Ishikawa (cell line): ENCODE data around the gene P2RY1.

Source experiments
- CEBPB ChIP-seq: IDR thresholded peaks from 2 replicates; pipeline ENCODE4 v1.6.1; 2012
- CREB1 ChIP-seq: IDR thresholded peaks from 2 replicates; pipeline ENCODE4 v1.6.1; 2012; ENCODE audit warnings: low read depth
- EGR1 ChIP-seq: IDR thresholded peaks from 2 replicates; pipeline ENCODE4 v1.6.1; 2012
- EP300 ChIP-seq: IDR thresholded peaks from 2 replicates; pipeline ENCODE4 v1.6.1; 2012; ENCODE audit warnings: borderline replicate concordance
- FOXM1 ChIP-seq: IDR thresholded peaks from 2 replicates; pipeline ENCODE4 v1.6.1; 2012; ENCODE audit warnings: low read depth, borderline replicate concordance
- NFIC ChIP-seq: IDR thresholded peaks from 2 replicates; pipeline ENCODE4 v1.6.1; 2012
- RAD21 ChIP-seq: IDR thresholded peaks from 2 replicates; pipeline ENCODE4 v1.6.1; 2012; ENCODE audit warnings: low read depth
- TAF1 ChIP-seq: IDR thresholded peaks from 2 replicates; pipeline ENCODE4 v1.6.1; 2012; ENCODE audit warnings: low read depth, mild to moderate bottlenecking
- TCF12 ChIP-seq: IDR thresholded peaks from 2 replicates; pipeline ENCODE4 v1.6.1; 2012; ENCODE audit warnings: low read depth
- TEAD4 ChIP-seq: IDR thresholded peaks from 2 replicates; pipeline ENCODE4 v1.6.1; 2012
- USF1 ChIP-seq: IDR thresholded peaks from 2 replicates; pipeline ENCODE4 v1.6.1; 2012
- YY1 ChIP-seq: IDR thresholded peaks from 2 replicates; pipeline ENCODE4 v1.6.1; 2012; ENCODE audit warnings: low read depth
- ZBTB7A ChIP-seq: IDR thresholded peaks from 2 replicates; pipeline ENCODE4 v1.6.1; 2012; ENCODE audit warnings: low read depth
- TF ChIP-seq, protein P1 (sequence below): IDR thresholded peaks from 2 replicates; pipeline ENCODE4 v1.6.1; 2012
- TF ChIP-seq, protein P2 (sequence below): IDR thresholded peaks from 2 replicates; pipeline ENCODE4 v1.6.1; 2012; ENCODE audit warnings: low read depth, mild to moderate bottlenecking

The P2RY1 gene

GRCh38 chr3:152865668-152866245 is 30.8 kb downstream of the P2RY1 start:
- TF ChIP-seq, protein P1, sequence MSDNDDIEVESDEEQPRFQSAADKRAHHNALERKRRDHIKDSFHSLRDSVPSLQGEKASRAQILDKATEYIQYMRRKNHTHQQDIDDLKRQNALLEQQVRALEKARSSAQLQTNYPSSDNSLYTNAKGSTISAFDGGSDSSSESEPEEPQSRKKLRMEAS, result no peak
- TF ChIP-seq TCF12 (no peak), CREB1 (no peak), USF1 (no peak), ZBTB7A (no peak), TAF1 (no peak), RAD21 (no peak)
- TF ChIP-seq, protein P2, sequence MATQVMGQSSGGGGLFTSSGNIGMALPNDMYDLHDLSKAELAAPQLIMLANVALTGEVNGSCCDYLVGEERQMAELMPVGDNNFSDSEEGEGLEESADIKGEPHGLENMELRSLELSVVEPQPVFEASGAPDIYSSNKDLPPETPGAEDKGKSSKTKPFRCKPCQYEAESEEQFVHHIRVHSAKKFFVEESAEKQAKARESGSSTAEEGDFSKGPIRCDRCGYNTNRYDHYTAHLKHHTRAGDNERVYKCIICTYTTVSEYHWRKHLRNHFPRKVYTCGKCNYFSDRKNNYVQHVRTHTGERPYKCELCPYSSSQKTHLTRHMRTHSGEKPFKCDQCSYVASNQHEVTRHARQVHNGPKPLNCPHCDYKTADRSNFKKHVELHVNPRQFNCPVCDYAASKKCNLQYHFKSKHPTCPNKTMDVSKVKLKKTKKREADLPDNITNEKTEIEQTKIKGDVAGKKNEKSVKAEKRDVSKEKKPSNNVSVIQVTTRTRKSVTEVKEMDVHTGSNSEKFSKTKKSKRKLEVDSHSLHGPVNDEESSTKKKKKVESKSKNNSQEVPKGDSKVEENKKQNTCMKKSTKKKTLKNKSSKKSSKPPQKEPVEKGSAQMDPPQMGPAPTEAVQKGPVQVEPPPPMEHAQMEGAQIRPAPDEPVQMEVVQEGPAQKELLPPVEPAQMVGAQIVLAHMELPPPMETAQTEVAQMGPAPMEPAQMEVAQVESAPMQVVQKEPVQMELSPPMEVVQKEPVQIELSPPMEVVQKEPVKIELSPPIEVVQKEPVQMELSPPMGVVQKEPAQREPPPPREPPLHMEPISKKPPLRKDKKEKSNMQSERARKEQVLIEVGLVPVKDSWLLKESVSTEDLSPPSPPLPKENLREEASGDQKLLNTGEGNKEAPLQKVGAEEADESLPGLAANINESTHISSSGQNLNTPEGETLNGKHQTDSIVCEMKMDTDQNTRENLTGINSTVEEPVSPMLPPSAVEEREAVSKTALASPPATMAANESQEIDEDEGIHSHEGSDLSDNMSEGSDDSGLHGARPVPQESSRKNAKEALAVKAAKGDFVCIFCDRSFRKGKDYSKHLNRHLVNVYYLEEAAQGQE, result no peak

DNA sequence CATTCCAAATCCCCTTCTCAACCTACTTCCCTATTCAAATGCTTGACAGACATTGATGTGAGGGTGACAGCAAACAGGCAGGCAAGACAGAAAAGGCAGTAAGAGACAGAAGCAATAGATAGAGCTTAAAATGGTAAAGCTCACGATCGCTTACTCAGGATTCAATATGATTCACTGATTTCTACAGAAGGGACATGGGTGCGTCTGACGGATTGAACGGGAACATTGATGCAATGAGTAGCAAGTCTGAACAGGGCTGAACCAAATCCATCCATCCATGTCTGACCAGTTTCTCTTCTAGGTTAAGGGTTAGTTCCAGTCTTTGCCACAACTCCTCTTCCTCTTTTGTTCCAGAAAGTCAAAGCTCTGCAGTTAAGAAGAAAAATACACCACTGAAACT is 35.1 kb downstream of the P2RY1 start:
- TF ChIP-seq CREB1 (no peak), ZBTB7A (no peak), TAF1 (no peak), RAD21 (no peak), USF1 (no peak), EGR1 (no peak), NFIC (no peak), TCF12 (no peak), YY1 (no peak), EP300 (no peak), FOXM1 (no peak), CEBPB (no peak), TEAD4 (no peak)
- TF ChIP-seq, protein P2, result no peak
- TF ChIP-seq, protein P1, result no peak

GRCh38 chr3:152874896-152875749 is 40.2 kb downstream of the P2RY1 start:
- no peak for TF ChIP-seq EGR1
- no peak for TF ChIP-seq TEAD4
- no peak for TF ChIP-seq YY1
- no peak for TF ChIP-seq CEBPB
- TF ChIP-seq ZBTB7A, result no peak
- no peak for TF ChIP-seq NFIC
- no peak for TF ChIP-seq RAD21
- TF ChIP-seq EP300, result no peak
- TF ChIP-seq CREB1, result no peak
- no peak for TF ChIP-seq FOXM1
- TF ChIP-seq USF1, result no peak
- TF ChIP-seq TCF12, result no peak
- TF ChIP-seq, protein P2, result no peak
- TF ChIP-seq, protein P1, result no peak
- no peak for TF ChIP-seq TAF1
